Uterus (tissue), 4 donors: ENCODE data around the gene SLX4IP. TPM values are rescaled to one million over a fixed set of nuclear protein-coding genes. Genes with fewer than 3 reads are reported as not detected.

Source experiments
- DNase-seq, 2 donors: peaks; one replicate each; pipeline ENCODE4 v3.0.0-alpha.2; 2019 to 2020
- H3K27ac ChIP-seq, 2 donors: fragments of 200-600 bp; sonication (generic); 1 replicate in 1 of 2; 2 replicates in 1 of 2; pipeline ENCODE4 v1.5.1; 2016 to 2018
- H3K27me3 ChIP-seq, 2 donors: fragments of 200-600 bp; sonication (generic); one replicate each; pipeline ENCODE4 v1.5.1; 2018 to 2019; ENCODE audit warnings: control low read depth in 1 of 2
- H3K36me3 ChIP-seq, 2 donors: fragments of 200-600 bp; sonication (generic); one replicate each; pipeline ENCODE4 v1.5.1; 2019; ENCODE audit warnings: control low read depth in 1 of 2
- H3K4me1 ChIP-seq, 2 donors: fragments of 200-600 bp; sonication (generic); one replicate each; pipeline ENCODE4 v1.5.1; 2018 to 2019; ENCODE audit warnings: control low read depth in 1 of 2
- H3K4me3 ChIP-seq, 2 donors: fragments of 200-600 bp; sonication (generic); 1 replicate in 1 of 2; 2 replicates in 1 of 2; pipeline ENCODE4 v1.5.1; 2018 to 2019; ENCODE audit warnings: mild to moderate bottlenecking in 1 of 2
- H3K9me3 ChIP-seq, 2 donors: fragments of 200-600 bp; sonication (generic); one replicate each; pipeline ENCODE4 v1.5.1; 2019; ENCODE audit warnings: control low read depth in 1 of 2
- CTCF ChIP-seq, 4 experiments: fragments of 200-600 bp in 2 of 4; fragments of 450-650 bp in 2 of 4; sonication (generic) in 2 of 4; IDR thresholded peaks; one replicate each; pipeline ENCODE4 v1.5.1; 2016 to 2019; ENCODE audit warnings: antibody characterized with exemption in 4 of 4, mild to moderate bottlenecking in 2 of 4, moderate library complexity in 1 of 4
- POLR2A ChIP-seq, 2 donors: fragments of 450-650 bp; IDR thresholded peaks; one replicate each; pipeline ENCODE4 v1.6.1; 2016; ENCODE audit warnings: antibody characterized with exemption in 2 of 2, mild to moderate bottlenecking in 1 of 2, moderate library complexity in 1 of 2
- intact Hi-C: fragments of 100-400 bp; cut with DNase I; formaldehyde crosslinking; loops from one replicate; pipeline ENCODE4 v1.15.1; 2023; ENCODE audit warnings: low total_unique reads
- microRNA-seq: library from miRNA; unstranded; fragments of <30 nt; microRNA quantifications from one replicate; pipeline ENCODE4, GENCODE V29; 2016; ENCODE audit warnings: borderline microRNAs expressed, borderline replicate concordance
- small RNA-seq: library from RNA; depleted of rRNA; stranded (forward); fragments of <200 nt; gene quantifications from one replicate; pipeline ENCODE3, GENCODE V24; 2016
- total RNA-seq, 4 donors: library from RNA; depleted of rRNA in 3 of 4; stranded (reverse); fragments of >200 nt in 3 of 4; gene quantifications; one replicate each; pipeline versions ENCODE4 v1.1.0 to v1.2.4, GENCODE V29; 2014 to 2023
- donor health status: DM: yes; HTN: yes; CAD: no.

SLX4IP gene
- total RNA-seq, 4 donors from 2014 or later, result 0.51 to 7.1 (median 2.0) TPM

DNA sequence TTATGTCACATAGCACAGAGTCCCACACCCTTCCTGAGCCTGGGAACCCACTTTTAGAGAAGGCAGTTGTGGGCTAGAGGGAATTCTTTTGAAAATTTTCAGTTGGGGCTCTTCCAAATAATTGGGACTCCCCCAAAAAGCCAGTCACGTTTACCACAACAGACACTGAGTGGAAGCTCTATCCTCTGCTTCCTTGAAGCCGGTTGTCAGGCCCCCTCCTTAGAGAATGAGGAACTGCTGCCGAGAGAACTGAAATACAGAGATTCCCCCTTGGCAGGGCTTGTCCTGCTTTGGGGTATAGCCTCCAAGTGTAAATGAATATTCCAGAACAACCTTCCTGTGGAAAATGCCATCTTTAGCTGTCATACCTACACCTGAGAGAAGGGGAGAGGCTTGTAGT lies 241.4 kb downstream of the SLX4IP start:
- no peaks in the 10 kb centered on the region for H3K36me3 ChIP-seq
- no peaks in the 10 kb centered on the region for H3K4me1 ChIP-seq
- TF ChIP-seq CTCF (IDR thresholded peaks at IDR 0.05) (no peak), POLR2A (IDR thresholded peaks at IDR 0.05) (no peak)
- no peaks in the 10 kb centered on the region for H3K9me3 ChIP-seq
- H3K4me3 ChIP-seq, result no peak overlapping the region
- no peaks in the 10 kb centered on the region for H3K27me3 ChIP-seq
- intact Hi-C loops, result loop anchor here (10.0 kb wide), 2 partner anchors 242 to 598 kb away; partner anchors contain the start of genes MKKS and SLX4IP
- no peak overlapping the region for H3K27ac ChIP-seq
- DNase-seq, result no peak

Small RNA genes within 50 kb of the gene (microRNA-seq; reads per million reads assigned to microRNA genes)
- gene MIR6870, result not detected

Small RNA genes within 50 kb of the gene (small RNA-seq; reads per million reads assigned to genes)
- not detected for gene MIR6870

Other genes with a start within 250 kb of the SLX4IP start
- 10 to 100 TPM in 3 of 4 donors, 1 to 10 TPM in 1; 5.3 to 28.3 (median 22.9) TPM for gene SNAP25, start 216.5 kb upstream of the SLX4IP start, total RNA-seq
- gene MKKS, start 1.1 kb upstream of the SLX4IP start, total RNA-seq, result 10 to 100 TPM; 15.9 to 27.9 (median 20.3) TPM
- gene JAG1, start 238.7 kb downstream of the SLX4IP start, total RNA-seq, result 100 to 1,000 TPM in 2 of 4 donors, 10 to 100 TPM in 2; 53.8 to 154 (median 111) TPM